Measurements from ENCODE around the gene PRKX.
"Not testable (repeated sequence)": the region's sequence is repeated elsewhere in the genome, so short reads cannot be mapped to it uniquely, and the experiment has no call there.

Gene PRKX

DNA sequence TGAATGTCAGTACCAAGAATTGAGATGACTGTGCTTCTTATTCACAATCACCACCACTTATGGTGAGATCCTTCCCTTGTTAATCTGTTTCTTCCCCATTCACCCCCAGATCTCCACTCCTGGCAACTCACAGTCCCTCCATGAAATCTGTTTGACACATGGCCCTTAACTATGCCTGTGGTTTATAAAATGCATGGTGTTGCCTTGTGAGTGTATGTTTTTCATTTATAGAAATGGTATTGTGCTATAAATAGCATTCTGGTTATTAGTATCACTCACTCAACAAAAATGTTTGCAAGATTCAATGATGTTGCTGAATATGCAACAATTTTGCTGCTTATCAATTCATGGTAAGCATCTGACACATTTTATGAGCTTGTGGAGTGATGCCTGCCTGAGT lies 131.0 kb downstream of the PRKX start:
- TF ChIP-seq POLR2AphosphoS5 (IDR thresholded peaks at IDR 0.05; ENCODE audit: low read depth, low read length), result no peak
- TF ChIP-seq TAF1 (IDR thresholded peaks at IDR 0.05; ENCODE audit: borderline replicate concordance, low read depth, low read length), result no peak
- TF ChIP-seq POLR2A (IDR thresholded peaks at IDR 0.05; ENCODE audit: low read depth, low read length), result no peak
- FAIRE-seq (no peak), DNase-seq (ENCODE audit: insufficient read length) (no peak)

DNA sequence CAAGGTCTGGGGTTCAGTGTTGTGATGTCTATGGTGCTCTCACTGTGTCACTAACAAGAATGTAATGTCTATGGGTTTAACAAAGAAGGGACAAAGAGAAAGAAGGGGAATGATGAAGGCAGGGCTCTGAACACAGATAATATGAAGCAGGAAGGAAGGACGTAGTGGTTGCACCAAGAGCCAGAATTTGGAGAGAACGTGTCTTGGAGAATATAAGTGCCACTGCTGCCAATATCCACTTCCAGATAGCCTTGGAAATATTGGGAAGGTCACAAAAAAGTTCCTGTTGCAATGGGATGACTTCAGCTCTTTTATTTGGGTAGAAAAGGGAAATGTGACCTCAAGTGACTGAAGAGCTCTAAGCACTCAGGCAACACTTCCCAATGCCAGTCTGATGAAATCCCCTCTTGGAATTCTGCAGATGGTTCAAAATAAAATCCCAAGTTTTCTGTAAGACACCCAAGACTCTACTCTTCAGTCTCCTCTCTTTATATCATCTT lies 131.8 kb downstream of the PRKX start:
- no peak for DNase-seq (ENCODE audit: insufficient read length)
- TF ChIP-seq TAF1 (IDR thresholded peaks at IDR 0.05; ENCODE audit: borderline replicate concordance, low read depth, low read length) (no peak), POLR2A (IDR thresholded peaks at IDR 0.05; ENCODE audit: low read depth, low read length) (no peak), POLR2AphosphoS5 (IDR thresholded peaks at IDR 0.05; ENCODE audit: low read depth, low read length) (no peak)
- no peak for FAIRE-seq

DNA sequence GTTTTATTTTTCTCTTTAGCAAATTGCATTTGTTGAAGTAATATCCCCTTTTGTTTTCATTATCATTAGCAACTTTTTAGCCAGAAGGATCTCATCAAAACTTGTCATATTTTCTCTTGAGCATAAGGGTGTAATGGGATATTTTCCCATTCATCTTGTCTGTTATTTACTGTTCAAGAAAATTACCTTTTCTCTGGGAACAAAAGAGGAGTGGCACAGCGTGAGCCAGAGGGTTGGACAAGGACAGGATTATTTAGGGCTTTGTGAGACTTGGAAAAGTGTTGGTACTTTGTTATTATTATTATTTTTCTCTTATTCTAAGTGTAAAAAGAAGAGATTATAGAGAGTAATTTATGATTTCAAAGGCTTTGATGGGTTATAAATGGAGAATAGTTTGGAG lies 135.9 kb downstream of the PRKX start:
- TF ChIP-seq POLR2A (IDR thresholded peaks at IDR 0.05; ENCODE audit: low read depth, low read length), result no peak
- TF ChIP-seq TAF1 (IDR thresholded peaks at IDR 0.05; ENCODE audit: borderline replicate concordance, low read depth, low read length), result no peak
- TF ChIP-seq POLR2AphosphoS5 (IDR thresholded peaks at IDR 0.05; ENCODE audit: low read depth, low read length), result no peak
- FAIRE-seq (no peak), DNase-seq (ENCODE audit: insufficient read length) (no peak)

DNA sequence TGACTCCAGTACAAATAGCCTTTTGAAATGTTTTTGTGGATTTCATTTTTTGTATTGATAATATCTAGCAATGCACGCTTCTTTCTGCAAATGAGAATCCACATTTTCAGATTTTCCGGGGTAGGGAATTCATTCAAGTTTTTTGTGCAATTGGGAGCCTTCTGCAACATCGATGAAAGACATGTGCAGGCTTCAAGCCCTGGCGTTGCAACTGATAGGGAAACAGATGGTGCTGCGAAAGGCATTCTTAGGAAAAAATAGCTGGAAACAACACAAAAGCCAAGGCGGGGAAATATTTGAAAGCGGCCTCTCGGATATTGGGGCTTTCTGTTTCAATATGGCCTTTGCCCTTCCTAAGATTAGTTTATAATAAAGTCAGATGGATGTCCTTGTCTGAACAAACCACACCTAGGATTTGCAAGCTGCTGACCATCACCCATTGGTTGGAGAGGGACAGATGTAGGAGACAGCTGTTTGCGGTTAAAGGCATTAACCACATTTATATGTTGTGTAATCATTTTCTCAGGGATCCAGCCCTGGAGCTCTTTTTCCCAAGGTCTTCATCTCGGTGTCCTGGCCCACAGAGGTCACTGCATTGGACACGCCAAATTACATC lies 136.5 kb downstream of the PRKX start:
- FAIRE-seq, result no peak
- DNase-seq (ENCODE audit: insufficient read length), result no peak
- TF ChIP-seq POLR2A (IDR thresholded peaks at IDR 0.05; ENCODE audit: low read depth, low read length) (no peak), POLR2AphosphoS5 (IDR thresholded peaks at IDR 0.05; ENCODE audit: low read depth, low read length) (no peak), TAF1 (IDR thresholded peaks at IDR 0.05; ENCODE audit: borderline replicate concordance, low read depth, low read length) (no peak)

DNA sequence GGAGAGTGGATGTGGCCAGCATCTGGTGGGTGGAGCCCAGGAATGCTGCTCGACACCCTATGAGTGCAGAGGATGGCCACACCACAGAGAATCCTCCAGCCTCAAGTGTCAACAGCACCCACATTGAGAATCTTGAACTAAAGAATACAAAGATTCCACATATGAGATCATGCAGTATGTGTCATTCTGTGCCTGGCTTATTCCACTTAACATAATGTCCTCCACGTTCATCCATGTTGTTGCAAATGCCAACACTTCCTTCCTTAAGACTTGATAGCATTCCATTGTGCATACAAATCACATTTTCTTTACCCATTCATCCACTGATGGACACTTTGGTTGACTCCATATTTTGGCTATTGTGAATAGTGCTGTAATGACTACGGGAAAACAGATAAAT lies 145.8 kb downstream of the PRKX start:
- FAIRE-seq, result no peak
- TF ChIP-seq POLR2A (IDR thresholded peaks at IDR 0.05; ENCODE audit: low read depth, low read length) (no peak), TAF1 (IDR thresholded peaks at IDR 0.05; ENCODE audit: borderline replicate concordance, low read depth, low read length) (no peak), POLR2AphosphoS5 (IDR thresholded peaks at IDR 0.05; ENCODE audit: low read depth, low read length) (no peak)
- DNase-seq (ENCODE audit: insufficient read length), result no peak

DNA sequence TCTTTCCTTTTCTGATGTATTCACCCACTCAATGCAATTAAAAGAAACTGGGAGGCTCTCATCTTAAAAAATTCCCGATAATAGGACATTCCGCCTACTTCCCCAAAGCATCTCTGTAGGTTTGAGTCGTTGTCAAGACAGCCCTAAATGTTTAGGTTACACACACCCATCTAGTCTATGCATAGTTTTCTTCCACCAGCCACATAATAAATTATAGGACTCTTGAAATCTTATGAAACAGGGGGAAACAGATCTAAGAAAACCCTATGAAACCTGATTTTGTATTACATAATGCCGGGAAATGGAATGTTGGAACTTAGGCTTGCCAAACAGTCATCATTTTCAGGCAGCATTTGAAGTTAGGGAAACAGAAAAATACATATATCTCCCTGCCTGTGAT lies 150.0 kb downstream of the PRKX start:
- DNase-seq (ENCODE audit: insufficient read length) (no peak), FAIRE-seq (no peak)
- no peak for TF ChIP-seq TAF1 (IDR thresholded peaks at IDR 0.05; ENCODE audit: borderline replicate concordance, low read depth, low read length)
- no peak for TF ChIP-seq POLR2A (IDR thresholded peaks at IDR 0.05; ENCODE audit: low read depth, low read length)
- no peak for TF ChIP-seq POLR2AphosphoS5 (IDR thresholded peaks at IDR 0.05; ENCODE audit: low read depth, low read length)

DNA sequence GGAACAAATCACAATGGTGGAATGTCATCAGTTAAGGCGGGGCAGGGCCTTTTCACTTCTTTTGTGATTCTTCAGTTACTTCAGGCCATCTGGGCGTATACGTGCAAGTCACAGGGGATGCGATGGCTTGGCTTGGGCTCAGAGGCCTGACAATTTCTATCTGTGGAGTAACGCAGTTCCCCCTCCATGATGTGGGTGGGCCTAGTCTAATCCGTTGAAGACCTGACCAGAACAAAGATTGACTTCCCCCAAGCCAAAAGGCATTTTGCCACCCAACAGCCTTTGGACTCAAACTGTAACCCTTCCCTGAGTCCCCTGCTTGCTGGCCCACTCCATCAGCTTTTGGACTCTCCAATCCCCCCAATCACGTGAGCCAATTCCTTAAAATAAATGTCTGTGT lies 153.4 kb downstream of the PRKX start:
- DNase-seq (ENCODE audit: insufficient read length); FAIRE-seq: not testable (repeated sequence)

All from GM12892 (cell line).